Liver (tissue), 3 donors: ENCODE measurements around the gene PPM1M.

Experiments used
- EGR1 ChIP-seq, 2 donors: IDR thresholded peaks; 2 replicates each; pipeline ENCODE4 v1.6.1; 2016 to 2018; ENCODE audit warnings: antibody characterized with exemption in 2 of 2, low read depth in 2 of 2
- FOXA1 ChIP-seq: IDR thresholded peaks from 2 replicates; pipeline ENCODE4 v1.6.1; 2016; ENCODE audit warnings: antibody characterized with exemption
- GABPA ChIP-seq, 2 donors: IDR thresholded peaks in 1 of 2; conservative IDR thresholded peaks in 1 of 2; 2 replicates each; pipeline ENCODE4 v1.6.1; 2016; ENCODE audit warnings: antibody characterized with exemption in 2 of 2, mild to moderate bottlenecking in 1 of 2, moderate library complexity in 1 of 2
- HNF4G ChIP-seq: IDR thresholded peaks from 2 replicates; pipeline ENCODE4 v1.6.1; 2016; ENCODE audit warnings: antibody characterized with exemption
- RAD21 ChIP-seq, 2 donors: IDR thresholded peaks; 2 replicates each; pipeline ENCODE4 v1.6.1; 2016; ENCODE audit warnings: antibody characterized with exemption in 2 of 2, mild to moderate bottlenecking in 2 of 2
- RXRA ChIP-seq, 2 donors: IDR thresholded peaks; 2 replicates each; pipeline ENCODE4 v1.6.1; 2017 to 2018; ENCODE audit warnings: antibody characterized with exemption in 2 of 2, mild to moderate bottlenecking in 1 of 2
- SP1 ChIP-seq: IDR thresholded peaks from 2 replicates; pipeline ENCODE4 v1.6.1; 2018; ENCODE audit warnings: antibody characterized with exemption, mild to moderate bottlenecking
- TAF1 ChIP-seq: conservative IDR thresholded peaks from 2 replicates; pipeline ENCODE4 v1.6.1; 2016; ENCODE audit warnings: antibody characterized with exemption, mild to moderate bottlenecking
- YY1 ChIP-seq: IDR thresholded peaks from 2 replicates; pipeline ENCODE4 v1.6.1; 2016; ENCODE audit warnings: antibody characterized with exemption, mild to moderate bottlenecking
- TF ChIP-seq, protein P1 (sequence below): fragments of 150-350 bp; IDR thresholded peaks from 2 replicates; pipeline ENCODE4 v1.5.1; 2017; ENCODE audit warnings: improper control_type of control experiment, low read depth, low read length; ENCODE audit not compliant: missing input control
- TF ChIP-seq, protein P2 (sequence below): IDR thresholded peaks from 2 replicates; pipeline ENCODE4 v1.6.1; 2016; ENCODE audit warnings: antibody characterized with exemption, mild to moderate bottlenecking
- TF ChIP-seq, protein P3 (sequence below): IDR thresholded peaks from 2 replicates; pipeline ENCODE4 v1.6.1; 2016; ENCODE audit warnings: antibody characterized with exemption
- donor health status: healthy.
- donor health status: healthy.

DNA sequence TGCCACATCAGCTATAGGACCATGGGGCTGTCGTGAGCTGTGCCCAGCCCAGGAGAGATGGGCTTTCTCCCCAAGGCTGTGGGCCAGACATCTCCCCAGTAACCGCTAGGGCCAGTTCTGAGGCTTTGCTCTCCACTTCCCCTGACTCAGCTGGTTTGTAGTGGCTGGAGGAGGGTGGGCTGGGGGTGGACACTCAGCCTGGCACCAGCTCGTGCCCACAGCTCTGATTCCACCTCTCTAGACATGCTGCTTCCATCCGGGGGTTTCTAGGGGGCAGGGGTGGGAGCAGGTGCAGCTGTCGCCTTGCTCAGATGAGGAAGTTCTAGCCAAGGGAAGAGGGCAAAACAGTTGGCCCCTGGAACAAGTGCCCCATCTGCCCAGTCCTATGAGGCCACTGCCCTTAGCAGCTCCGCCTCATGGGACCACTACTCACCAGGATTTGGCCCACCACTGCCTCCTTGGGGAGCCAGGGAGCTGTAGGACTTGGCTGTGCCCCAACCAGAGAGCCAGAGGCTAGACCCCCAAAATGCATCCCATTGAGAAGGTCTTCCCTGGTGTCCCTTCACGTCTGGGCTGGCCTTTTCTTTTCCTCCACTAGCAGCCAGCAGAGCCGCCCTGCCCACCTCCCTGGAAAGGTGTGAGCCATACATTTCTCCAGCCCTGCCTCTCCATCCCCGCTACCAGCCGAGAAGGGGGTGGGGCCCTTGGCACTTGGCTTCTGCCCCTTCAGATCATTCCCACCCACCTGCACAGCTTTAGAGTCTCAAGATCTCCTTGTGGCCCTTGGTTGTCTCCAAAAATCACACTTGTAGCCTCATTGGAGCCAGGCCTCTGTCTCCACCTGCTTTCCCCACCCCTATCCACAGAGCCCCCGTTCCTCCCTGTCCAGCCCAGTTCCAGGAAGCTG lies 51.9 kb downstream of the PPM1M start:
- TF ChIP-seq, protein P1, sequence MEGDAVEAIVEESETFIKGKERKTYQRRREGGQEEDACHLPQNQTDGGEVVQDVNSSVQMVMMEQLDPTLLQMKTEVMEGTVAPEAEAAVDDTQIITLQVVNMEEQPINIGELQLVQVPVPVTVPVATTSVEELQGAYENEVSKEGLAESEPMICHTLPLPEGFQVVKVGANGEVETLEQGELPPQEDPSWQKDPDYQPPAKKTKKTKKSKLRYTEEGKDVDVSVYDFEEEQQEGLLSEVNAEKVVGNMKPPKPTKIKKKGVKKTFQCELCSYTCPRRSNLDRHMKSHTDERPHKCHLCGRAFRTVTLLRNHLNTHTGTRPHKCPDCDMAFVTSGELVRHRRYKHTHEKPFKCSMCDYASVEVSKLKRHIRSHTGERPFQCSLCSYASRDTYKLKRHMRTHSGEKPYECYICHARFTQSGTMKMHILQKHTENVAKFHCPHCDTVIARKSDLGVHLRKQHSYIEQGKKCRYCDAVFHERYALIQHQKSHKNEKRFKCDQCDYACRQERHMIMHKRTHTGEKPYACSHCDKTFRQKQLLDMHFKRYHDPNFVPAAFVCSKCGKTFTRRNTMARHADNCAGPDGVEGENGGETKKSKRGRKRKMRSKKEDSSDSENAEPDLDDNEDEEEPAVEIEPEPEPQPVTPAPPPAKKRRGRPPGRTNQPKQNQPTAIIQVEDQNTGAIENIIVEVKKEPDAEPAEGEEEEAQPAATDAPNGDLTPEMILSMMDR: no peak
- TF ChIP-seq RXRA (IDR thresholded peaks at IDR 0.05) (no peak), YY1 (no peak), SP1 (no peak), EGR1 (IDR thresholded peaks at IDR 0.05; ENCODE audit: low read depth in 2 of 2) (no peak), HNF4G (no peak), FOXA1 (no peak), TAF1 (no peak), GABPA (IDR thresholded peaks at IDR 0.05 in 1 of 2, conservative IDR thresholded peaks at IDR 0.05 in 1 of 2) (no peak), RAD21 (IDR thresholded peaks at IDR 0.05) (no peak)
- TF ChIP-seq, protein P2, sequence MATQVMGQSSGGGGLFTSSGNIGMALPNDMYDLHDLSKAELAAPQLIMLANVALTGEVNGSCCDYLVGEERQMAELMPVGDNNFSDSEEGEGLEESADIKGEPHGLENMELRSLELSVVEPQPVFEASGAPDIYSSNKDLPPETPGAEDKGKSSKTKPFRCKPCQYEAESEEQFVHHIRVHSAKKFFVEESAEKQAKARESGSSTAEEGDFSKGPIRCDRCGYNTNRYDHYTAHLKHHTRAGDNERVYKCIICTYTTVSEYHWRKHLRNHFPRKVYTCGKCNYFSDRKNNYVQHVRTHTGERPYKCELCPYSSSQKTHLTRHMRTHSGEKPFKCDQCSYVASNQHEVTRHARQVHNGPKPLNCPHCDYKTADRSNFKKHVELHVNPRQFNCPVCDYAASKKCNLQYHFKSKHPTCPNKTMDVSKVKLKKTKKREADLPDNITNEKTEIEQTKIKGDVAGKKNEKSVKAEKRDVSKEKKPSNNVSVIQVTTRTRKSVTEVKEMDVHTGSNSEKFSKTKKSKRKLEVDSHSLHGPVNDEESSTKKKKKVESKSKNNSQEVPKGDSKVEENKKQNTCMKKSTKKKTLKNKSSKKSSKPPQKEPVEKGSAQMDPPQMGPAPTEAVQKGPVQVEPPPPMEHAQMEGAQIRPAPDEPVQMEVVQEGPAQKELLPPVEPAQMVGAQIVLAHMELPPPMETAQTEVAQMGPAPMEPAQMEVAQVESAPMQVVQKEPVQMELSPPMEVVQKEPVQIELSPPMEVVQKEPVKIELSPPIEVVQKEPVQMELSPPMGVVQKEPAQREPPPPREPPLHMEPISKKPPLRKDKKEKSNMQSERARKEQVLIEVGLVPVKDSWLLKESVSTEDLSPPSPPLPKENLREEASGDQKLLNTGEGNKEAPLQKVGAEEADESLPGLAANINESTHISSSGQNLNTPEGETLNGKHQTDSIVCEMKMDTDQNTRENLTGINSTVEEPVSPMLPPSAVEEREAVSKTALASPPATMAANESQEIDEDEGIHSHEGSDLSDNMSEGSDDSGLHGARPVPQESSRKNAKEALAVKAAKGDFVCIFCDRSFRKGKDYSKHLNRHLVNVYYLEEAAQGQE: no peak
- TF ChIP-seq, protein P3, sequence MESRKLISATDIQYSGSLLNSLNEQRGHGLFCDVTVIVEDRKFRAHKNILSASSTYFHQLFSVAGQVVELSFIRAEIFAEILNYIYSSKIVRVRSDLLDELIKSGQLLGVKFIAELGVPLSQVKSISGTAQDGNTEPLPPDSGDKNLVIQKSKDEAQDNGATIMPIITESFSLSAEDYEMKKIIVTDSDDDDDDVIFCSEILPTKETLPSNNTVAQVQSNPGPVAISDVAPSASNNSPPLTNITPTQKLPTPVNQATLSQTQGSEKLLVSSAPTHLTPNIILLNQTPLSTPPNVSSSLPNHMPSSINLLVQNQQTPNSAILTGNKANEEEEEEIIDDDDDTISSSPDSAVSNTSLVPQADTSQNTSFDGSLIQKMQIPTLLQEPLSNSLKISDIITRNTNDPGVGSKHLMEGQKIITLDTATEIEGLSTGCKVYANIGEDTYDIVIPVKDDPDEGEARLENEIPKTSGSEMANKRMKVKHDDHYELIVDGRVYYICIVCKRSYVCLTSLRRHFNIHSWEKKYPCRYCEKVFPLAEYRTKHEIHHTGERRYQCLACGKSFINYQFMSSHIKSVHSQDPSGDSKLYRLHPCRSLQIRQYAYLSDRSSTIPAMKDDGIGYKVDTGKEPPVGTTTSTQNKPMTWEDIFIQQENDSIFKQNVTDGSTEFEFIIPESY: no peak
